Right lobe of liver (tissue), 4 donors: ENCODE data around the gene CLDN14.

Experiments
- POLR2A ChIP-seq: fragments of 450-650 bp; IDR thresholded peaks from one replicate; pipeline ENCODE4 v1.6.1; 2017; ENCODE audit warnings: antibody characterized with exemption, mild to moderate bottlenecking
- TF ChIP-seq, protein P1 (sequence below), 4 donors: fragments of 200-600 bp in 3 of 4; fragments of 450-650 bp in 1 of 4; IDR thresholded peaks; one replicate each; pipeline versions ENCODE4 v1.5.1 to v1.8.0; 2016 to 2022; ENCODE audit warnings: antibody characterized with exemption in 4 of 4, mild to moderate bottlenecking in 2 of 4
- donor health status: DM: no; HTN: no; CAD: no.
- donor health status: DM: no; HTN: no; CAD: no.
- donor health status: DM: no; HTN: yes; CAD: no.

- TF ChIP-seq, protein P1, sequence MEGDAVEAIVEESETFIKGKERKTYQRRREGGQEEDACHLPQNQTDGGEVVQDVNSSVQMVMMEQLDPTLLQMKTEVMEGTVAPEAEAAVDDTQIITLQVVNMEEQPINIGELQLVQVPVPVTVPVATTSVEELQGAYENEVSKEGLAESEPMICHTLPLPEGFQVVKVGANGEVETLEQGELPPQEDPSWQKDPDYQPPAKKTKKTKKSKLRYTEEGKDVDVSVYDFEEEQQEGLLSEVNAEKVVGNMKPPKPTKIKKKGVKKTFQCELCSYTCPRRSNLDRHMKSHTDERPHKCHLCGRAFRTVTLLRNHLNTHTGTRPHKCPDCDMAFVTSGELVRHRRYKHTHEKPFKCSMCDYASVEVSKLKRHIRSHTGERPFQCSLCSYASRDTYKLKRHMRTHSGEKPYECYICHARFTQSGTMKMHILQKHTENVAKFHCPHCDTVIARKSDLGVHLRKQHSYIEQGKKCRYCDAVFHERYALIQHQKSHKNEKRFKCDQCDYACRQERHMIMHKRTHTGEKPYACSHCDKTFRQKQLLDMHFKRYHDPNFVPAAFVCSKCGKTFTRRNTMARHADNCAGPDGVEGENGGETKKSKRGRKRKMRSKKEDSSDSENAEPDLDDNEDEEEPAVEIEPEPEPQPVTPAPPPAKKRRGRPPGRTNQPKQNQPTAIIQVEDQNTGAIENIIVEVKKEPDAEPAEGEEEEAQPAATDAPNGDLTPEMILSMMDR (IDR thresholded peaks at IDR 0.05) = no peak
- TF ChIP-seq POLR2A = no peak
These were observed 8.6 kb downstream of the CLDN14 start for GRCh38 chr21:36471254-36471723.
